ENCODE data around the gene TMTC2. TPM values are rescaled to one million over a fixed set of nuclear protein-coding genes. Genes with fewer than 3 reads are reported as not detected.

Gene TMTC2
- total and polyA plus RNA-seq, 2 donors (not counting 3 experiments of a cell fraction or from before 2014, with no cell fraction given), result 4.1 to 7.8 TPM

DNA sequence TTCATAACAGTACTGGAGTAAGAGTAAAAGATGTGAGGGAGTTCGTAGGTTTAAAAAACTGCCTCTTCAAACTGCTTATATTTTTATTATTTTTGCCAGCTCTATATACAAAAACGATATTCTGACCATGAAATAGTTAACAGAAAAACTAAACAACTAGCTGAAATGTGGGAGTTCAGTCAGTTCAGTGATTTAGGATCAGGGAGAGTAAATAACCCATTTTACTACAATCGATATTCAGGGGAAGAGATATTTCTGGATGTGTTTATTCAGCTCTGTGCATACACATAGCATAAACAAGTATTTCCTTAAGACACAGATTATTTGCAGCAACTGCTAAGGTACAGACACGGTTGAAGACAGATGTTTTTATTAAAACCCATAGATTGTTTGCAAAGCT lies 470.9 kb downstream of the TMTC2 start:
- H3K9me1 ChIP-seq (replicated peaks; ENCODE audit: control insufficient read depth, extremely low read depth, insufficient read depth, low read length), result no peaks in the 10 kb centered on the region
- no peak overlapping the region for H3K4me3 ChIP-seq (replicated peaks in 1 of 3; ENCODE audit: insufficient read depth in 1 of 3, low read depth in 1 of 3, low read length in 3 of 3)
- FAIRE-seq (no peak), DNase-seq (ENCODE audit: low read depth, low spot score) (no peak)
- intact Hi-C loops (cut with micrococcal nuclease) (no loop called here), dilution Hi-C loops (cut with MboI; ENCODE audit: extremely low pct_ligation_motif_present, low sequenced_read_pairs) (no loop called here)
- no peak overlapping the region for H3K27ac ChIP-seq (ENCODE audit: insufficient read depth, low read depth, low read length)
- no TSS peak for BruUV-seq (replicated peaks)
- H3K4me1 ChIP-seq (ENCODE audit: control insufficient read depth, extremely low read depth, insufficient read depth, low read length), result no peaks in the 10 kb centered on the region
- H4K20me1 ChIP-seq (replicated peaks; ENCODE audit: control insufficient read depth, extremely low read depth, insufficient read depth, low read length), result no peaks in the 10 kb centered on the region
- no peaks in the 10 kb centered on the region for H3K36me3 ChIP-seq (ENCODE audit: control insufficient read depth in 2 of 2, extremely low read depth in 1 of 2, insufficient read depth in 2 of 2, low read length in 2 of 2)
- no peaks in the 10 kb centered on the region for H3K79me2 ChIP-seq (ENCODE audit: control insufficient read depth, insufficient read depth, low read length)
- H3K9ac ChIP-seq (replicated peaks; ENCODE audit: extremely low read depth, insufficient read depth, low read length), result no peak overlapping the region
- ChIA-PET CTCF (interaction anchor here (1.6 kb wide), 1 partner anchor 19 kb away, joined by 3 read pairs; no protein-coding TSS in a partner anchor), POLR2A (no interaction called here)
- no peak overlapping the region for H2AFZ ChIP-seq (ENCODE audit: low read depth, low read length)
- no peak overlapping the region for H3K4me2 ChIP-seq (ENCODE audit: insufficient read depth, low read length)
- TF ChIP-seq, protein P1, sequence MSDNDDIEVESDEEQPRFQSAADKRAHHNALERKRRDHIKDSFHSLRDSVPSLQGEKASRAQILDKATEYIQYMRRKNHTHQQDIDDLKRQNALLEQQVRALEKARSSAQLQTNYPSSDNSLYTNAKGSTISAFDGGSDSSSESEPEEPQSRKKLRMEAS (IDR thresholded peaks at IDR 0.05; ENCODE audit: insufficient read depth, insufficient read length), result no peak
- no peaks in the 10 kb centered on the region for H3K27me3 ChIP-seq (ENCODE audit: control insufficient read depth in 2 of 2, insufficient read depth in 2 of 2, low read length in 2 of 2)
- no peaks in the 10 kb centered on the region for H3K9me3 ChIP-seq (replicated peaks; ENCODE audit: control insufficient read depth, insufficient read depth, low read length)

DNA sequence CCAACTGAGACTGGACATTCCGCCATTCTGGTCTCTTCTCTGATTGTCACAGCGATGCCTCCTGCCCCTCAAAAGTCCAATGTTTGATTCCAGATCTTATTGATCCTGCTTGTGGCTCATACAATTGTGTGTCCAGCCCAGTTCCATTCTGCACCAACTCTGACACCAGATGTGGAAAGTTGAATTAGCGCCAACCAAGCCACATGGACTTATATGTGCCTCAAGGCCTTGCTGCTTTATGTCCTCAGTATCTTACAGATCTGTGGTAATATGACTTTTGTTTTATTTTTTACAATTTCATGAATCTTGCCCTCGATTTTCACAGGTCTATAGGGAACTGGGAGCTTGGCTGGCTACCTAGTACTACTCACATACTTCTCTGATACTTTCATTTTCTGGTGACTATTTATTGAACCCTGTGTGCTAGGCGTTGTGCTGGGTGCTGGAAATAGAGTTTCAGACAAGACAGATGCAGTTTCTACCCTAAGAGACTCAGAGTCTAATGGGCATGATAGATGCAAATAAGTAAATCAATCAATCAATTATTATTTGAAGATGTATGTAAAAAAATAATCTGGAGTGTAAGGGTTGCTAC lies 472.0 kb downstream of the TMTC2 start:
- intact Hi-C loops (cut with micrococcal nuclease), result no loop called here

More for the DNA sequence above, 472.0 kb downstream of the TMTC2 start:
- no peak overlapping the region for H3K9ac ChIP-seq (replicated peaks; ENCODE audit: extremely low read depth, insufficient read depth, low read length)
- dilution Hi-C loops (cut with MboI; ENCODE audit: extremely low pct_ligation_motif_present, low sequenced_read_pairs), result no loop called here
- FAIRE-seq (no peak), DNase-seq (ENCODE audit: low read depth, low spot score) (no peak)
- TF ChIP-seq POLR2AphosphoS5 (IDR thresholded peaks at IDR 0.05; ENCODE audit: insufficient read depth, low read depth, low read length) (no peak), GATA2 (IDR thresholded peaks at IDR 0.05; ENCODE audit: insufficient read depth, insufficient read length, low read depth, low read length) (no peak), POLR2A (IDR thresholded peaks at IDR 0.05; ENCODE audit: low read depth, low read length) (no peak), JUN (IDR thresholded peaks at IDR 0.05; ENCODE audit: borderline replicate concordance, insufficient read depth, insufficient read length, low read depth) (no peak)
- no peak overlapping the region for H2AFZ ChIP-seq (ENCODE audit: low read depth, low read length)
- H3K9me1 ChIP-seq (replicated peaks; ENCODE audit: control insufficient read depth, extremely low read depth, insufficient read depth, low read length), result no peaks in the 10 kb centered on the region
- H3K4me2 ChIP-seq (ENCODE audit: insufficient read depth, low read length), result no peak overlapping the region
- H3K4me1 ChIP-seq (ENCODE audit: control insufficient read depth, extremely low read depth, insufficient read depth, low read length), result no peaks in the 10 kb centered on the region
- no peaks in the 10 kb centered on the region for H3K36me3 ChIP-seq (ENCODE audit: control insufficient read depth in 2 of 2, extremely low read depth in 1 of 2, insufficient read depth in 2 of 2, low read length in 2 of 2)
- no peaks in the 10 kb centered on the region for H3K9me3 ChIP-seq (replicated peaks; ENCODE audit: control insufficient read depth, insufficient read depth, low read length)
- H3K27ac ChIP-seq (ENCODE audit: insufficient read depth, low read depth, low read length), result no peak overlapping the region
- no peaks in the 10 kb centered on the region for H3K27me3 ChIP-seq (ENCODE audit: control insufficient read depth in 2 of 2, insufficient read depth in 2 of 2, low read length in 2 of 2)
- CTCF ChIA-PET, result interaction anchor here (1.6 kb wide), 1 partner anchor 18 kb away, joined by 3 read pairs; no protein-coding TSS in a partner anchor
- no peaks in the 10 kb centered on the region for H3K79me2 ChIP-seq (ENCODE audit: control insufficient read depth, insufficient read depth, low read length)
- POLR2A ChIA-PET, result no interaction called here
- BruUV-seq (replicated peaks), result no TSS peak
- no peaks in the 10 kb centered on the region for H4K20me1 ChIP-seq (replicated peaks; ENCODE audit: control insufficient read depth, extremely low read depth, insufficient read depth, low read length)
- no peak overlapping the region for H3K4me3 ChIP-seq (replicated peaks in 1 of 3; ENCODE audit: insufficient read depth in 1 of 3, low read depth in 1 of 3, low read length in 3 of 3)
